Vagina (tissue), 2 donors: ENCODE results near the gene JAKMIP1. TPM values are rescaled to one million over a fixed set of nuclear protein-coding genes. Genes with fewer than 3 reads are reported as not detected.

Experiments used
- DNase-seq, 2 donors: peaks; one replicate each; pipeline ENCODE4 v3.0.0-alpha.2; 2017; ENCODE audit errors: extremely low spot score in 2 of 2
- H3K27ac ChIP-seq: fragments of 200-600 bp; sonication (generic); one replicate; pipeline ENCODE4 v1.5.1; 2019
- H3K27me3 ChIP-seq: fragments of 200-600 bp; sonication (generic); one replicate; pipeline ENCODE4 v1.5.1; 2019
- H3K36me3 ChIP-seq, 2 donors: fragments of 200-600 bp; sonication (generic); one replicate each; pipeline ENCODE4 v1.5.1; 2017 to 2019
- H3K4me1 ChIP-seq: fragments of 200-600 bp; sonication (generic); one replicate; pipeline ENCODE4 v1.5.1; 2019
- H3K4me3 ChIP-seq, 2 donors: fragments of 200-600 bp; sonication (generic); 1 replicate in 1 of 2; 2 replicates in 1 of 2; pipeline ENCODE4 v1.5.1; 2016 to 2019
- H3K9me3 ChIP-seq: fragments of 200-600 bp; sonication (generic); one replicate; pipeline ENCODE4 v1.5.1; 2019
- POLR2A ChIP-seq, 2 donors: fragments of 450-650 bp; IDR thresholded peaks; one replicate each; pipeline ENCODE4 v1.6.1; 2017; ENCODE audit warnings: antibody characterized with exemption in 2 of 2, mild to moderate bottlenecking in 2 of 2, moderate library complexity in 2 of 2
- POLR2AphosphoS5 ChIP-seq, 2 donors: sonication (generic); formaldehyde crosslinking; IDR thresholded peaks; one replicate each; pipeline ENCODE4 v1.9.0; 2017; ENCODE audit warnings: antibody characterized with exemption in 2 of 2, mild to moderate bottlenecking in 2 of 2, low read depth in 1 of 2; ENCODE audit not compliant: insufficient read depth in 1 of 2
- intact Hi-C: fragments of 100-400 bp; cut with DNase I; formaldehyde crosslinking; loops from one replicate; pipeline ENCODE4 v1.15.1; 2023
- total RNA-seq: library from RNA; depleted of rRNA; stranded (reverse); fragments of >200 nt; gene quantifications from one replicate; pipeline ENCODE4 v1.2.3, GENCODE V29; 2016
- TF ChIP-seq, protein P1 (sequence below), 3 experiments: fragments of 450-650 bp in 2 of 3; fragments of 200-600 bp in 1 of 3; sonication (generic) in 1 of 3; IDR thresholded peaks; one replicate each; pipeline ENCODE4 v1.5.1; 2017 to 2019; ENCODE audit warnings: antibody characterized with exemption in 3 of 3, mild to moderate bottlenecking in 2 of 3, moderate library complexity in 2 of 3

JAKMIP1 gene
- total RNA-seq, 1 donor from 2014 or later = 5.2 TPM

GRCh38 chr4:6126971-6127745 is 73.2 kb downstream of the JAKMIP1 start:
- H3K4me1 ChIP-seq = no peaks in the 10 kb centered on the region
- no peak overlapping the region for H3K27ac ChIP-seq
- no peaks in the 10 kb centered on the region for H3K9me3 ChIP-seq
- H3K36me3 ChIP-seq = no peaks in the 10 kb centered on the region
- intact Hi-C loops = no loop called here
- no peak overlapping the region for H3K4me3 ChIP-seq
- no peaks in the 10 kb centered on the region for H3K27me3 ChIP-seq
- no peak for TF ChIP-seq POLR2AphosphoS5 (IDR thresholded peaks at IDR 0.05; ENCODE audit: insufficient read depth in 1 of 2, low read depth in 1 of 2)
- TF ChIP-seq, protein P1, sequence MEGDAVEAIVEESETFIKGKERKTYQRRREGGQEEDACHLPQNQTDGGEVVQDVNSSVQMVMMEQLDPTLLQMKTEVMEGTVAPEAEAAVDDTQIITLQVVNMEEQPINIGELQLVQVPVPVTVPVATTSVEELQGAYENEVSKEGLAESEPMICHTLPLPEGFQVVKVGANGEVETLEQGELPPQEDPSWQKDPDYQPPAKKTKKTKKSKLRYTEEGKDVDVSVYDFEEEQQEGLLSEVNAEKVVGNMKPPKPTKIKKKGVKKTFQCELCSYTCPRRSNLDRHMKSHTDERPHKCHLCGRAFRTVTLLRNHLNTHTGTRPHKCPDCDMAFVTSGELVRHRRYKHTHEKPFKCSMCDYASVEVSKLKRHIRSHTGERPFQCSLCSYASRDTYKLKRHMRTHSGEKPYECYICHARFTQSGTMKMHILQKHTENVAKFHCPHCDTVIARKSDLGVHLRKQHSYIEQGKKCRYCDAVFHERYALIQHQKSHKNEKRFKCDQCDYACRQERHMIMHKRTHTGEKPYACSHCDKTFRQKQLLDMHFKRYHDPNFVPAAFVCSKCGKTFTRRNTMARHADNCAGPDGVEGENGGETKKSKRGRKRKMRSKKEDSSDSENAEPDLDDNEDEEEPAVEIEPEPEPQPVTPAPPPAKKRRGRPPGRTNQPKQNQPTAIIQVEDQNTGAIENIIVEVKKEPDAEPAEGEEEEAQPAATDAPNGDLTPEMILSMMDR (IDR thresholded peaks at IDR 0.05) = no peak
- no peak for TF ChIP-seq POLR2A (IDR thresholded peaks at IDR 0.05)
- no peak for DNase-seq

- Histone ChIP-seq H3K27ac (no peak overlapping the region), H3K36me3 (no peaks in the 10 kb centered on the region), H3K4me3 (no peak overlapping the region), H3K9me3 (no peaks in the 10 kb centered on the region), H3K4me1 (no peaks in the 10 kb centered on the region), H3K27me3 (no peaks in the 10 kb centered on the region)
- TF ChIP-seq, protein P1 (IDR thresholded peaks at IDR 0.05) = no peak
- TF ChIP-seq POLR2A (IDR thresholded peaks at IDR 0.05) (no peak), POLR2AphosphoS5 (IDR thresholded peaks at IDR 0.05; ENCODE audit: insufficient read depth in 1 of 2, low read depth in 1 of 2) (no peak)
- no peak for DNase-seq
- intact Hi-C loops = no loop called here
Measured at GRCh38 chr4:6125103-6125651, 75.2 kb downstream of the JAKMIP1 start.

- Histone ChIP-seq H3K27ac (no peak overlapping the region), H3K9me3 (no peaks in the 10 kb centered on the region), H3K36me3 (no peaks in the 10 kb centered on the region), H3K27me3 (no peaks in the 10 kb centered on the region), H3K4me1 (no peaks in the 10 kb centered on the region), H3K4me3 (no peak overlapping the region)
- TF ChIP-seq POLR2AphosphoS5 (IDR thresholded peaks at IDR 0.05; ENCODE audit: insufficient read depth in 1 of 2, low read depth in 1 of 2) = no peak
- TF ChIP-seq, protein P1 (IDR thresholded peaks at IDR 0.05) = no peak
- TF ChIP-seq POLR2A (IDR thresholded peaks at IDR 0.05) = no peak
- intact Hi-C loops = no loop called here
- DNase-seq = no peak
Measured at GRCh38 chr4:6124386-6125102, 75.8 kb downstream of the JAKMIP1 start.

DNA sequence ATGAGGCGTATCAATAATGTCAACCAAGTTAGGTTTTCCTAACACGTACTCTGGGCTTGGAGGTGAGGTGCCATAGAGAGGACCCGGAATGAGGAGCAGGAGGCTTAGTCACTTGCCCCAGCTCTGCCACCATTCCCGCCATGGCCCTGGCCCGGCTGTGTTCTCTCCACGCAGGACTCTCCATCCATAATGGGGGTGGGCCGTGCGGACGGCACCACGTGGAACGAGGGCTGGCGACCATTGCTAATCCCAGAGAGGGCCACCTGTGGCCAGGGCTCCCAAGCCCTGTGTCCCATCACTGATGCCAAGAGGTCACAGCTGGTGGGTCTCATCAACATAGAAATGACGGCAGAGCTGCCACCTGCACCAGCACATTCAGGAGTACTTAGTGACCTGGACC is 76.4 kb downstream of the JAKMIP1 start:
- Histone ChIP-seq H3K27ac (no peak overlapping the region), H3K36me3 (no peaks in the 10 kb centered on the region), H3K27me3 (no peaks in the 10 kb centered on the region), H3K4me1 (no peaks in the 10 kb centered on the region), H3K9me3 (no peaks in the 10 kb centered on the region), H3K4me3 (no peak overlapping the region)
- intact Hi-C loops = no loop called here
- DNase-seq = no peak
- TF ChIP-seq POLR2A (IDR thresholded peaks at IDR 0.05) (no peak), POLR2AphosphoS5 (IDR thresholded peaks at IDR 0.05; ENCODE audit: insufficient read depth in 1 of 2, low read depth in 1 of 2) (no peak)
- TF ChIP-seq, protein P1 (IDR thresholded peaks at IDR 0.05) = no peak
